HCT116 (cell line): Measurements from ENCODE around the gene MKRN3. TPM values are rescaled to one million over a fixed set of nuclear protein-coding genes. Genes with fewer than 3 reads are reported as not detected.
A peak's percentile ranks its signal among the peaks of the same experiment; 100 is the strongest.

Source experiments
- ATAC-seq: fragments of 200-7000 bp; cut with Tn5 transposase; 2 replicates; pipeline ENCODE4 v1.9.1; 2020; ENCODE audit warnings: mild to moderate bottlenecking, moderate library complexity
- BruUV-seq: library from RNA; stranded (reverse); fragments of 400-500 nt; replicated peaks from 2 replicates; lab custom pipeline; 2021; lab: Mats Ljungman, UMichigan
- CTCF ChIA-PET: fragments of 300-600 bp; sonication (Branson Sonifier 250); formaldehyde crosslinking; loops from one replicate; lab custom pipeline; 2021; ENCODE audit warnings: antibody characterized with exemption; lab: Charles Lee
- POLR2A ChIA-PET: fragments of 300-600, 350-600 bp; sonication (Branson Sonifier 250); formaldehyde crosslinking; loops from one replicate; lab custom pipeline; 2021; ENCODE audit warnings: antibody characterized with exemption; lab: Charles Lee
- RAD21 ChIA-PET, 2 experiments: fragments of 300-600 bp; sonication (Branson Sonifier 250); formaldehyde crosslinking; loops; one replicate each; lab custom pipeline; 2023; ENCODE audit warnings: low total read pairs in 2 of 2; ENCODE audit not compliant: uncharacterized antibody in 2 of 2, unreplicated experiment in 2 of 2, low non-redundant PET in 1 of 2; lab: Charles Lee
- DNase-seq: peaks from one replicate; pipeline ENCODE4 v3.0.0-alpha.2; 2010; ENCODE audit warnings: low read depth, low spot score
- H2AFZ ChIP-seq: fragments of 200-600 bp; shearing (Covaris generic), sonication (generic); 2 replicates; pipeline ENCODE4 v1.6.1; 2017; ENCODE audit warnings: low read depth, mixed run types, mixed read lengths, antibody characterized with exemption, low read length; ENCODE audit not compliant: poor library complexity, severe bottlenecking
- H3K27ac ChIP-seq: 2 replicates; pipeline ENCODE4 v1.5.1; 2012; ENCODE audit warnings: low read depth, low read length
- H3K27me3 ChIP-seq: fragments of 200-600 bp; sonication (generic); 2 replicates; pipeline ENCODE4 v1.6.1; 2016; ENCODE audit warnings: mixed run types, low read length, mixed read lengths; ENCODE audit not compliant: insufficient read depth
- H3K36me3 ChIP-seq, 2 experiments: fragments of 200-500 bp in 1 of 2; fragments of 200-600 bp in 1 of 2; sonication (Bioruptor generic) in 1 of 2; sonication (generic) in 1 of 2; 2 replicates each; pipeline versions ENCODE4 v1.5.1 to v1.6.1; 2014 to 2016; ENCODE audit warnings: low read length in 2 of 2, inconsistent platforms in 1 of 2, mixed read lengths in 1 of 2, mixed run types in 1 of 2; ENCODE audit not compliant: insufficient read depth in 2 of 2, control insufficient read depth in 1 of 2
- H3K4me1 ChIP-seq, 2 experiments: fragments of 200-600 bp in 1 of 2; sonication (generic) in 1 of 2; 2 replicates each; pipeline versions ENCODE4 v1.5.1 to v1.6.1; 2012 to 2017; ENCODE audit warnings: low read length in 2 of 2, inconsistent platforms in 1 of 2, mild to moderate bottlenecking in 1 of 2, mixed read lengths in 1 of 2, mixed run types in 1 of 2, moderate library complexity in 1 of 2; ENCODE audit not compliant: insufficient read depth in 2 of 2, control insufficient read depth in 1 of 2
- H3K4me2 ChIP-seq: fragments of 200-600 bp; sonication (generic); 2 replicates; pipeline ENCODE4 v1.6.1; 2017; ENCODE audit warnings: mixed run types, low read length, mixed read lengths
- H3K4me3 ChIP-seq, 2 experiments: fragments of 200-600 bp in 1 of 2; sonication (generic) in 1 of 2; replicated peaks in 1 of 2; 2 replicates each; pipeline ENCODE4 v1.5.1; 2011 to 2016; ENCODE audit warnings: low read length in 2 of 2, control low read depth in 1 of 2, low read depth in 1 of 2, mild to moderate bottlenecking in 1 of 2, mixed read lengths in 1 of 2, mixed run types in 1 of 2
- H3K79me2 ChIP-seq: fragments of 200-600 bp; sonication (generic); 2 replicates; pipeline ENCODE4 v1.6.1; 2017; ENCODE audit warnings: mild to moderate bottlenecking, mixed run types, low read length, moderate library complexity, mixed read lengths; ENCODE audit not compliant: insufficient read depth
- H3K9ac ChIP-seq: fragments of 200-600 bp; sonication (generic); 2 replicates; pipeline ENCODE4 v1.6.1; 2016; ENCODE audit warnings: low read length, mixed read lengths
- H3K9me2 ChIP-seq: fragments of 200-600 bp; sonication (generic), shearing (Covaris generic); 2 replicates; pipeline ENCODE4 v1.6.1; 2017; ENCODE audit warnings: mixed run types, mild to moderate bottlenecking, moderate library complexity; ENCODE audit not compliant: insufficient read depth
- H3K9me3 ChIP-seq, 2 experiments: fragments of 200-500 bp in 1 of 2; fragments of 200-600 bp in 1 of 2; sonication (Bioruptor generic) in 1 of 2; sonication (generic) in 1 of 2; 2 replicates each; pipeline ENCODE4 v1.6.1; 2014 to 2017; ENCODE audit warnings: low read length in 2 of 2, mixed read lengths in 2 of 2, inconsistent platforms in 1 of 2, low read depth in 1 of 2, mild to moderate bottlenecking in 1 of 2, mixed run types in 1 of 2, moderate library complexity in 1 of 2; ENCODE audit not compliant: control insufficient read depth in 1 of 2, insufficient read depth in 1 of 2
- H4K20me1 ChIP-seq: fragments of 200-600 bp; sonication (generic), shearing (Covaris generic); 2 replicates; pipeline ENCODE4 v1.6.1; 2017; ENCODE audit warnings: mixed run types, mild to moderate bottlenecking, moderate library complexity; ENCODE audit not compliant: insufficient read depth
- CBX3 ChIP-seq: IDR thresholded peaks from 2 replicates; pipeline ENCODE4 v1.6.1; 2012; ENCODE audit warnings: low read depth
- EGR1 ChIP-seq: IDR thresholded peaks from 2 replicates; pipeline ENCODE4 v1.6.1; 2012; ENCODE audit warnings: low read depth
- EZH2 ChIP-seq: fragments of 200-600 bp; sonication (generic); IDR thresholded peaks from 2 replicates; pipeline ENCODE4 v1.6.1; 2017; ENCODE audit warnings: antibody characterized with exemption, mixed run types
- JUND ChIP-seq: IDR thresholded peaks from 2 replicates; pipeline ENCODE4 v1.6.1; 2012
- POLR2A ChIP-seq: IDR thresholded peaks from 2 replicates; pipeline ENCODE4 v1.7.0; 2011; ENCODE audit warnings: borderline replicate concordance; ENCODE audit not compliant: insufficient read depth, insufficient read length; ENCODE audit errors: extremely low read depth
- POLR2AphosphoS5 ChIP-seq: IDR thresholded peaks from 2 replicates; pipeline ENCODE4 v1.6.1; 2011; ENCODE audit warnings: mild to moderate bottlenecking, low read depth, low read length, moderate library complexity
- RAD21 ChIP-seq: IDR thresholded peaks from 2 replicates; pipeline ENCODE4 v1.6.1; 2012; ENCODE audit warnings: low read depth, mild to moderate bottlenecking
- SP1 ChIP-seq: IDR thresholded peaks from 2 replicates; pipeline ENCODE4 v1.6.1; 2012; ENCODE audit warnings: low read depth
- SRF ChIP-seq: IDR thresholded peaks from 2 replicates; pipeline ENCODE4 v1.6.1; 2012; ENCODE audit warnings: low read depth
- YY1 ChIP-seq: IDR thresholded peaks from 2 replicates; pipeline ENCODE4 v1.6.1; 2011; ENCODE audit warnings: low read length, low read depth, moderate library complexity, mild to moderate bottlenecking; ENCODE audit not compliant: insufficient replicate concordance; ENCODE audit errors: extremely low read depth
- intact Hi-C: fragments of 100-400 bp; cut with micrococcal nuclease; formaldehyde crosslinking; loops from 2 replicates; pipeline ENCODE4 v1.10.0; 2022
- total RNA-seq: library from RNA; stranded (reverse); gene quantifications from one replicate; pipeline ENCODE4 v1.2.1, GENCODE V29; 2021; ENCODE audit not compliant: unreplicated experiment
- TF ChIP-seq, protein P1 (sequence below): IDR thresholded peaks from 2 replicates; pipeline ENCODE4 v1.6.1; 2011; ENCODE audit warnings: mild to moderate bottlenecking, low read length, moderate library complexity; ENCODE audit not compliant: insufficient replicate concordance; ENCODE audit errors: extremely low read depth
- TF ChIP-seq, protein P2 (sequence below), 3 experiments: fragments of 200-600 bp in 1 of 3; sonication (generic) in 1 of 3; IDR thresholded peaks in 2 of 3; conservative IDR thresholded peaks in 1 of 3; 2 replicates each; pipeline ENCODE4 v1.5.1; 2012 to 2017; ENCODE audit warnings: low read depth in 2 of 3, low read length in 2 of 3, antibody characterized with exemption in 1 of 3, borderline replicate concordance in 1 of 3, control low read depth in 1 of 3, mild to moderate bottlenecking in 1 of 3, mixed read lengths in 1 of 3, mixed run types in 1 of 3, moderate library complexity in 1 of 3; ENCODE audit not compliant: insufficient read depth in 1 of 3
- TF ChIP-seq, protein P3 (sequence below): IDR thresholded peaks from 2 replicates; pipeline ENCODE4 v1.6.1; 2012

Gene MKRN3
- total RNA-seq, 1 experiment from 2014 or later = 10.1 TPM

DNA sequence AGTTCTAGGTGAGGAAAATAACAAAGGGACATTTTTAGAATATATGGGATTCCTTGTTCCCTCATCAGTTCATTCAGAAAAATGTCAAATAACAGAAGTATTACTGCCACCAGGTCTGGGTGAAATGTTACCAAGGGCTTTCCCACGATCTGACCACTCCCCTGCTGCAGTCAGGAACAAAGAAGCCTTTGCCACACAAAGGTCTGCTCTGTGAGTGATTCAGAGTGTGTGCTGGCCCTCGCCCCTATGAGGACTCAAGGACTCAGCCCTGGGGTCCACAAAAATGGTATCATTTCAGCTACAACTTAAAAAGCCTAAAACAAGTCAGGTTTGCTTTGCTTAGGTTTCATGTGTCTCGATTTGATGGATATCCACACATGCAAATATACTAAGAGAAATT, 5.0 kb downstream of the MKRN3 start:
- Histone ChIP-seq H3K9me3 (no peaks in the 10 kb centered on the region), H3K27ac (no peak overlapping the region), H3K27me3 (no peaks in the 10 kb centered on the region), H4K20me1 (no peaks in the 10 kb centered on the region), H3K4me2 (no peak overlapping the region), H3K4me1 (peaks cover 8 to 24% of the 10 kb centered on the region in 2 experiments; a peak in 3 of 4 replicates), H2AFZ (no peak overlapping the region), H3K36me3 (peaks cover 4 to 12% of the 10 kb centered on the region in 2 experiments; a peak in 3 of 4 replicates), H3K79me2 (peaks cover 97% of the 10 kb centered on the region), H3K9me2 (no peaks in the 10 kb centered on the region), H3K9ac (no peak overlapping the region), H3K4me3 (no peak overlapping the region)
- ChIA-PET POLR2A (no interaction called here), RAD21 (no interaction called here), CTCF (no interaction called here)
- intact Hi-C loops = no loop called here
- DNase-seq (peak; percentile 8), ATAC-seq (no peak)
- BruUV-seq = no TSS peak
- TF ChIP-seq YY1 = no peak
- TF ChIP-seq, protein P1, sequence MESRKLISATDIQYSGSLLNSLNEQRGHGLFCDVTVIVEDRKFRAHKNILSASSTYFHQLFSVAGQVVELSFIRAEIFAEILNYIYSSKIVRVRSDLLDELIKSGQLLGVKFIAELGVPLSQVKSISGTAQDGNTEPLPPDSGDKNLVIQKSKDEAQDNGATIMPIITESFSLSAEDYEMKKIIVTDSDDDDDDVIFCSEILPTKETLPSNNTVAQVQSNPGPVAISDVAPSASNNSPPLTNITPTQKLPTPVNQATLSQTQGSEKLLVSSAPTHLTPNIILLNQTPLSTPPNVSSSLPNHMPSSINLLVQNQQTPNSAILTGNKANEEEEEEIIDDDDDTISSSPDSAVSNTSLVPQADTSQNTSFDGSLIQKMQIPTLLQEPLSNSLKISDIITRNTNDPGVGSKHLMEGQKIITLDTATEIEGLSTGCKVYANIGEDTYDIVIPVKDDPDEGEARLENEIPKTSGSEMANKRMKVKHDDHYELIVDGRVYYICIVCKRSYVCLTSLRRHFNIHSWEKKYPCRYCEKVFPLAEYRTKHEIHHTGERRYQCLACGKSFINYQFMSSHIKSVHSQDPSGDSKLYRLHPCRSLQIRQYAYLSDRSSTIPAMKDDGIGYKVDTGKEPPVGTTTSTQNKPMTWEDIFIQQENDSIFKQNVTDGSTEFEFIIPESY = no peak
- no peak for TF ChIP-seq RAD21

DNA sequence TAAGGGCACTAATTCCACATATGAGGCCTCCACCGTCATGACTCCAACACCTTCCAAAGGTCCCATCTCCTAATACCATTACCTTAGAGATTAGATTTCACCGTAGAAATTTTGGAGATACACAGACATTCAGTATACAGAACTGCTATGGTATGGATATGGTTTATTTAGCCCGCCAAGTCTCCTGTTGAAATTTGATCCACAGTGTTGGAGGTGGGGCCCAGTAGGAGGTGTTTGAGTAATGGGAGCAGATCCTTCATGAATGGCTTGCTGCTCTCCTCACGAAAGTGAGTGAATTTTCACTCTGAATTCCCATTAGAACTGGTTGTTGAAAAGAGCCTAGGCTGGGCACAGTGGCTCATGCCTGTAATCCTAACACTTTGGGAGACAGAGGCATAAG, 7.4 kb downstream of the MKRN3 start:
- Histone ChIP-seq H3K4me3 (no peak overlapping the region), H3K79me2 (peaks cover 75% of the 10 kb centered on the region), H3K9ac (no peak overlapping the region), H3K9me3 (no peaks in the 10 kb centered on the region), H3K27me3 (no peaks in the 10 kb centered on the region), H3K9me2 (no peaks in the 10 kb centered on the region), H2AFZ (no peak overlapping the region), H3K4me1 (peaks cover 0 to 13% of the 10 kb centered on the region in 2 experiments; a peak in 2 of 4 replicates), H3K4me2 (no peak overlapping the region), H4K20me1 (no peaks in the 10 kb centered on the region), H3K36me3 (peaks cover 0 to 9% of the 10 kb centered on the region in 2 experiments; a peak in 2 of 4 replicates), H3K27ac (no peak overlapping the region)
- RAD21 ChIA-PET = no interaction called here
- POLR2A ChIA-PET = no interaction called here
- CTCF ChIA-PET = no interaction called here
- TF ChIP-seq POLR2AphosphoS5 (no peak), YY1 (no peak), CBX3 (no peak), JUND (no peak), RAD21 (no peak), POLR2A (no peak), EZH2 (no peak), SRF (no peak), EGR1 (no peak), SP1 (no peak)
- TF ChIP-seq, protein P2, sequence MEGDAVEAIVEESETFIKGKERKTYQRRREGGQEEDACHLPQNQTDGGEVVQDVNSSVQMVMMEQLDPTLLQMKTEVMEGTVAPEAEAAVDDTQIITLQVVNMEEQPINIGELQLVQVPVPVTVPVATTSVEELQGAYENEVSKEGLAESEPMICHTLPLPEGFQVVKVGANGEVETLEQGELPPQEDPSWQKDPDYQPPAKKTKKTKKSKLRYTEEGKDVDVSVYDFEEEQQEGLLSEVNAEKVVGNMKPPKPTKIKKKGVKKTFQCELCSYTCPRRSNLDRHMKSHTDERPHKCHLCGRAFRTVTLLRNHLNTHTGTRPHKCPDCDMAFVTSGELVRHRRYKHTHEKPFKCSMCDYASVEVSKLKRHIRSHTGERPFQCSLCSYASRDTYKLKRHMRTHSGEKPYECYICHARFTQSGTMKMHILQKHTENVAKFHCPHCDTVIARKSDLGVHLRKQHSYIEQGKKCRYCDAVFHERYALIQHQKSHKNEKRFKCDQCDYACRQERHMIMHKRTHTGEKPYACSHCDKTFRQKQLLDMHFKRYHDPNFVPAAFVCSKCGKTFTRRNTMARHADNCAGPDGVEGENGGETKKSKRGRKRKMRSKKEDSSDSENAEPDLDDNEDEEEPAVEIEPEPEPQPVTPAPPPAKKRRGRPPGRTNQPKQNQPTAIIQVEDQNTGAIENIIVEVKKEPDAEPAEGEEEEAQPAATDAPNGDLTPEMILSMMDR (IDR thresholded peaks at IDR 0.05 in 2 of 3, conservative IDR thresholded peaks at IDR 0.05 in 1 of 3; ENCODE audit: borderline replicate concordance in 1 of 3, insufficient read depth in 1 of 3, low read depth in 2 of 3, low read length in 2 of 3) = no peak
- TF ChIP-seq, protein P3, sequence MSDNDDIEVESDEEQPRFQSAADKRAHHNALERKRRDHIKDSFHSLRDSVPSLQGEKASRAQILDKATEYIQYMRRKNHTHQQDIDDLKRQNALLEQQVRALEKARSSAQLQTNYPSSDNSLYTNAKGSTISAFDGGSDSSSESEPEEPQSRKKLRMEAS = no peak
- BruUV-seq = no TSS peak
- intact Hi-C loops = no loop called here
- no peak for DNase-seq
- no peak for ATAC-seq
